Measurements from ENCODE around the gene NPS.
A peak's percentile ranks its signal among the peaks of the same experiment; 100 is the strongest.

The NPS gene

DNA sequence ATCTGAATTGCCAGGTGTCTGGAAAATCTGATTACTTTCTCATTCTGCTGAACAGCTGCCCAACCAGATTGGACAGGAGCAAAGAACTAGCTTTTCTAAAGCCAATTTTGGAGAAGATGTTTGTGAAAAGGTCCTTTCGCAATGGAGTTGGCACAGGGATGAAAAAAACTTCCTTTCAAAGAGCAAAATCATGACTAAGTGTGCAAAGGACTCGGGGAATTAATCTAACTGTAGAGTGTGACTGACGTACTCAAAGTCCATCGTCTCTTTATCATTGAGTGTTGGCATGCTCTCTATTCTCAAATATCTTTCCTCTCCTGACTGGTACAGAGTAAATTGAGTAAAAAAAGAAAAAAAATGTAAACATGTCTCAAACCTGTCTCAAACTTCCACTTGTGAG lies 3.3 kb downstream of the NPS start:
- no peak for DNase-seq (ENCODE audit: low read depth)
- no peak overlapping the region for H3K4me3 ChIP-seq (ENCODE audit: low read depth, low read length)
- TF ChIP-seq, protein P1, sequence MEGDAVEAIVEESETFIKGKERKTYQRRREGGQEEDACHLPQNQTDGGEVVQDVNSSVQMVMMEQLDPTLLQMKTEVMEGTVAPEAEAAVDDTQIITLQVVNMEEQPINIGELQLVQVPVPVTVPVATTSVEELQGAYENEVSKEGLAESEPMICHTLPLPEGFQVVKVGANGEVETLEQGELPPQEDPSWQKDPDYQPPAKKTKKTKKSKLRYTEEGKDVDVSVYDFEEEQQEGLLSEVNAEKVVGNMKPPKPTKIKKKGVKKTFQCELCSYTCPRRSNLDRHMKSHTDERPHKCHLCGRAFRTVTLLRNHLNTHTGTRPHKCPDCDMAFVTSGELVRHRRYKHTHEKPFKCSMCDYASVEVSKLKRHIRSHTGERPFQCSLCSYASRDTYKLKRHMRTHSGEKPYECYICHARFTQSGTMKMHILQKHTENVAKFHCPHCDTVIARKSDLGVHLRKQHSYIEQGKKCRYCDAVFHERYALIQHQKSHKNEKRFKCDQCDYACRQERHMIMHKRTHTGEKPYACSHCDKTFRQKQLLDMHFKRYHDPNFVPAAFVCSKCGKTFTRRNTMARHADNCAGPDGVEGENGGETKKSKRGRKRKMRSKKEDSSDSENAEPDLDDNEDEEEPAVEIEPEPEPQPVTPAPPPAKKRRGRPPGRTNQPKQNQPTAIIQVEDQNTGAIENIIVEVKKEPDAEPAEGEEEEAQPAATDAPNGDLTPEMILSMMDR (conservative IDR thresholded peaks at IDR 0.05; ENCODE audit: low read depth, low read length): no peak

DNA sequence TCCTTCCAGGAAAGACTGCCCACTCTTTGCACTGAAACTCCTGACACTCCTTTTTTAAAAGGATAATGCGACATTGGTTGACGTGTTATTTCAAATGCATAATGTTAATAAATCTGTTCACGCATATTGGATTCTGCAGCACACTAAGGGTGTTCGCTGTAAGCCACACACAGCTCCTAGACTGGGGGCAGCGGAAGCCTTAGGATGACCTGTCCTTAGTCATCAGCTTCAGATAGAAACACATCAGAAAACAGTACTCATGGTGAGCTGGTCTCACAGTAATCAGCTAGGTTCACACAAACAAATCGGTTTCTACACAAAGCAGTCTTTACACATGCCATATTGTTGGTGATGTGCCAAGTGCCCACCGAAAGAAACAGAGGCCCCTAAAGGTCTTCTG lies 4.3 kb downstream of the NPS start:
- no peak overlapping the region for H3K4me3 ChIP-seq (ENCODE audit: low read depth, low read length)
- DNase-seq (ENCODE audit: low read depth): no peak
- TF ChIP-seq, protein P1 (conservative IDR thresholded peaks at IDR 0.05; ENCODE audit: low read depth, low read length): no peak

DNA sequence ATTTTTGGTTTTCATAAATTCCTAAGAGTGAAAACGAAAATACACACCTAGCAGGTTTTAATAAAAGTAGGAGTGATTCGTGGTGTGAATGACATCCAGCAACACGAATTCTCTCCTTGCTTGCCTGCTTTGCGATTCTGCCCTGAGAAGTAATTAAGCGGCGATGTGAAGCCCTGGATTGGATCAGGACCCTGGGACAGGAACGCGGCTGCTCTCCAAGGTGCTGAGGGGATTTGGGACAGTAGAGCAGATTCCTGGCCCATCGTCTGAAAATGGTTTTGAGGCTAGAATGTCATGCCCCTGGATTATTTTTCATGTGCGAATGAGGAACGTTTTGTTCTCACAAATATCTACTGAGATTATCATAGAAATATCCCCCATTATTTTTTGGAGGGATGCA lies 7.8 kb downstream of the NPS start:
- peak; percentile 13 for DNase-seq (ENCODE audit: low read depth)
- H3K4me3 ChIP-seq (ENCODE audit: low read depth, low read length): no peak overlapping the region
- TF ChIP-seq, protein P1 (conservative IDR thresholded peaks at IDR 0.05; ENCODE audit: low read depth, low read length): no peak

DNA sequence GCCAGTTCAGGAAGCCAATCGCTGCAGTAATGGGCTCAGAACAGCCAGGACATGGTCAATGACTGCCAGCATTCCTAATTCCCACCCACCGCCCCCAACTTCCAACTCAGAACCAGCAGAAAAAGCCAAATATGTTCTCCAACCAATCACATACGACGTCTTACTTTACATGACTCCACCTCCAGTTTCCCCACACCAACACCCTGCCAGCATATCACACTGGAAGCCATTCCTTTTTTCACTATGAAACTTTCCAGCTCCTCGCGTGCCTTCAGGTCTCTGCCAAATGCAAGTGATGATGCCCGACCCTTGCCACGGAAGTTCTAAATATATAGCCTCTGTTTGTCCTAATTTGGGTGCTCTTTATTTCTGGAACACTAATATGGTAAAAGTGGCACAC lies 12.5 kb downstream of the NPS start:
- no peak for DNase-seq (ENCODE audit: low read depth)
- TF ChIP-seq, protein P1 (conservative IDR thresholded peaks at IDR 0.05; ENCODE audit: low read depth, low read length): no peak
- no peak overlapping the region for H3K4me3 ChIP-seq (ENCODE audit: low read depth, low read length)

DNA sequence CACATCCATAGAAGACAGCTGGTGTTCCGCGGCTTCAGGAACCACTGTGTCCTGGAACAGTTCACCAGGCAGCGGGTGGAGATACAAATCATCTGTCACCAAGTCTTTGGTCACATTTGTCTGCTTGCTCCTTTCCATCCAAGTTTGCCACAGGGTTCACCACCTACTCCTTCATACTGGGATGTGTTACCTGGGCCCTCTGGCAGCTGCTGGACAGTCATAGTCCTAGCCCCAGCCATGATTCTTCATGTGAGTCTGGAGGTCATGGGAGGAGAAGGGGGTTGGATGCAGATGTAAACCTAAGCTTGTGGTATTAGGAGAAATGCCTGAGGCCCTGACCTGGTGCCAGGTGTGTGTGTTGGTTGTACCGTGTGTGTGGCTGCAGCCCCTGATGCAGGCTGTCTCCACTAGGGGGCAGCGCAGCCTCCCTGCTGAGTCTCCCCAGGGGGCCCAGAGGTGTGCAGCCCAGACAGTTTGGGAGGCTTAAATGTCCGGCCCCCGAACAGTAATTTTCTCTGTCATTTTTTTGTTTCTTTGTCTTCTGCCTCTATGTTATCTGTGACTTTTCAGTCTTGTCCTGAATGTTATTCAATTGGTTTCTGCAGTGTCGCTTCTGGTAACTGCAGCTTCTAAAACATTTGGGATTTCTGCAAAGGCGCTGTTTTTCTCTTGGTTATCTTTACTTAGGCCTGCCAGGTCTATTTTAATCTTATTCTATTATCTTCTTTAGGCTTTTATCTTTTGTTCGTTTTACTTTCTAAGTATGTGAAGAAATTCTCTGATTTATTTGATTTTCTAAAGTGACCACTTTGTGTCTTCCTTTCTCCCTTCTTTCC lies 14.8 kb downstream of the NPS start:
- no peak for DNase-seq (ENCODE audit: low read depth)
- no peak overlapping the region for H3K4me3 ChIP-seq (ENCODE audit: low read depth, low read length)
- TF ChIP-seq, protein P1 (conservative IDR thresholded peaks at IDR 0.05; ENCODE audit: low read depth, low read length): peak; percentile 27

DNA sequence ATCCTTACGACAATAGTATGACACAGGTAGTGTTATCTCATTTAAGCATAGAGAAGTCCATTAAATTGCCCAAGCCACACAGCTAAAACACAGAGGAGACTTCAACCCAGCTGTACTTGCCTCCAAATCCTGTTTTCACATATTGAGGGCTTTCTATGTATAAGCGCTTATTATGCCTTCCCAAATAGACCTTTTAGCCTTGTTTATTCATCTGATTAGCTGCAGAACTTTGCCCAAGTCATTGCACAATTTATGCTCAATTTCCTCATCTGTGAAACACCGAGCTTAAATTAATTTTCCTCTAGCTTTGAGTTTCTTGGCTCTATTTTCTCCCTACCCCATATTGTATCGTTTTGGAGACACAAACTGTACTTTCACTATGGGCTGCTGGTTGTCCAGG lies 15.5 kb downstream of the NPS start:
- TF ChIP-seq, protein P1 (conservative IDR thresholded peaks at IDR 0.05; ENCODE audit: low read depth, low read length): no peak
- no peak for DNase-seq (ENCODE audit: low read depth)

DNA sequence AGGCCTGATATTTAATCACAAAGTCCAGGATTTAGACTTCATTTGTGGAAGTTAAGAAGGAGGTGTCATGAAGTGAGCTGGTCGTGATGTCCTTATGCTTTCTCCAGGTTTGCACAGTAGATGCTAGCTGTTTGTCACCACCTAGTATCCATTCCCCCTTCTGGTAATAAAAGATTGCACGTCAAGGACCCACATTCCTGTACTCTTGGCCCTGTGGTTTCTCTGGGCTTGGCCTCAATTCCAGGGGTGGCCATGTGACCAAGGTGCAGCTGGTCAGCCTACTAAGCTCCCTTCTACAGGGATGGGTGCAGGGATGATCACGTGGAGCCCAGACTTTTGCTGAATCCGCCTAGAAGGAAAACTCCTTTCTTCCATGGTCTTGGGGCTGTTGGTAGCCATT lies 16.5 kb downstream of the NPS start:
- TF ChIP-seq, protein P1 (conservative IDR thresholded peaks at IDR 0.05; ENCODE audit: low read depth, low read length): no peak
- H3K4me3 ChIP-seq (ENCODE audit: low read depth, low read length): no peak overlapping the region
- no peak for DNase-seq (ENCODE audit: low read depth)

More for the DNA sequence above, 15.5 kb downstream of the NPS start:
- no peak overlapping the region for H3K4me3 ChIP-seq (ENCODE audit: low read depth, low read length)
